Stomach smooth muscle (tissue), 2 donors: ENCODE measurements around the gene NUP42.
"Not testable (repeated sequence)": the region's sequence is repeated elsewhere in the genome, so short reads cannot be mapped to it uniquely, and the experiment has no call there.

Experiments used
- H3K27ac ChIP-seq: one replicate; pipeline ENCODE4 v1.7.0; 2013; ENCODE audit warnings: mild to moderate bottlenecking, low read length, inconsistent platforms
- H3K27me3 ChIP-seq, 2 donors: one replicate each; pipeline ENCODE4 v1.7.0; 2013; ENCODE audit warnings: low read length in 2 of 2; ENCODE audit not compliant: insufficient read depth in 2 of 2, control insufficient read depth in 1 of 2
- H3K36me3 ChIP-seq, 2 donors: one replicate each; pipeline ENCODE4 v1.7.0; 2013; ENCODE audit warnings: low read length in 2 of 2; ENCODE audit not compliant: control insufficient read depth in 2 of 2, insufficient read depth in 2 of 2
- H3K4me1 ChIP-seq: one replicate; pipeline ENCODE4 v1.7.0; 2013; ENCODE audit warnings: low read length; ENCODE audit not compliant: control insufficient read depth, insufficient read depth
- H3K4me3 ChIP-seq, 2 donors: one replicate each; pipeline ENCODE4 v1.7.0; 2013; ENCODE audit warnings: low read length in 2 of 2
- H3K9ac ChIP-seq, 2 donors: one replicate each; pipeline ENCODE4 v1.7.0; 2013; ENCODE audit warnings: low read length in 2 of 2, mild to moderate bottlenecking in 1 of 2
- H3K9me3 ChIP-seq, 2 donors: one replicate each; pipeline ENCODE4 v1.7.0; 2013; ENCODE audit warnings: low read length in 2 of 2; ENCODE audit not compliant: control insufficient read depth in 2 of 2
- donor health status: healthy.
- donor health status: Pancreatic carcinoma.

NUP42 gene

GRCh38 chr7:23168111-23168885, 13.6 kb upstream of the NUP42 start:
- Histone ChIP-seq H3K4me3 (no peak overlapping the region), H3K9ac (no peak overlapping the region), H3K36me3 (peaks cover 4 to 7% of the 10 kb centered on the region in 2 donors), H3K27ac (no peak overlapping the region), H3K4me1 (no peaks in the 10 kb centered on the region), H3K9me3 (no peaks in the 10 kb centered on the region), H3K27me3 (no peaks in the 10 kb centered on the region)

GRCh38 chr7:23175938-23176337, 5.9 kb upstream of the NUP42 start:
- no peaks in the 10 kb centered on the region for H3K4me1 ChIP-seq
- H3K36me3 ChIP-seq, result peaks cover 2 to 4% of the 10 kb centered on the region in 2 donors
- no peak overlapping the region for H3K27ac ChIP-seq
- H3K27me3 ChIP-seq, result no peaks in the 10 kb centered on the region
- no peaks in the 10 kb centered on the region for H3K9me3 ChIP-seq
- H3K4me3 ChIP-seq, result no peak overlapping the region
- H3K9ac ChIP-seq, result no peak overlapping the region

GRCh38 chr7:23183279-23184012, 1.6 kb downstream of the NUP42 start:
- Histone ChIP-seq H3K36me3 (peaks cover 4 to 5% of the 10 kb centered on the region in 2 donors), H3K4me1 (peaks cover 7% of the 10 kb centered on the region), H3K9me3 (no peaks in the 10 kb centered on the region), H3K9ac (peak overlapping the region in 1 of 2 donors; percentile 2), H3K4me3 (peak overlapping the region in 1 of 2 donors; percentile 92), H3K27ac (no peak overlapping the region), H3K27me3 (no peaks in the 10 kb centered on the region)

- Histone ChIP-seq H3K27ac (no peak overlapping the region), H3K9ac (peak overlapping the region in 1 of 2 donors; percentile 2), H3K36me3 (peaks cover 6 to 7% of the 10 kb centered on the region in 2 donors), H3K4me3 (no peak overlapping the region), H3K27me3 (no peaks in the 10 kb centered on the region), H3K9me3 (no peaks in the 10 kb centered on the region), H3K4me1 (peaks cover 7% of the 10 kb centered on the region)
Observed at GRCh38 chr7:23184291-23184690, 2.4 kb downstream of the NUP42 start.

- no peak overlapping the region for H3K9ac ChIP-seq
Observed at GRCh38 chr7:23184709-23185359, 3.0 kb downstream of the NUP42 start.

GRCh38 chr7:23185980-23186379, 4.1 kb downstream of the NUP42 start:
- Histone ChIP-seq H3K4me3 (no peak overlapping the region), H3K9ac (no peak overlapping the region), H3K27ac (no peak overlapping the region), H3K27me3 (no peaks in the 10 kb centered on the region), H3K4me1 (peaks cover 7% of the 10 kb centered on the region), H3K9me3 (no peaks in the 10 kb centered on the region), H3K36me3 (peaks cover 9 to 10% of the 10 kb centered on the region in 2 donors)

More at GRCh38 chr7:23184709-23185359, 3.0 kb downstream of the NUP42 start:
- no peaks in the 10 kb centered on the region for H3K9me3 ChIP-seq
- no peaks in the 10 kb centered on the region for H3K27me3 ChIP-seq
- peaks cover 7% of the 10 kb centered on the region for H3K4me1 ChIP-seq
- no peak overlapping the region for H3K4me3 ChIP-seq
- no peak overlapping the region for H3K27ac ChIP-seq
- peaks cover 7 to 9% of the 10 kb centered on the region in 2 donors for H3K36me3 ChIP-seq

GRCh38 chr7:23191022-23191421, 9.2 kb downstream of the NUP42 start:
- Histone ChIP-seq H3K4me1 (no peaks in the 10 kb centered on the region), H3K36me3 (peaks cover 12 to 17% of the 10 kb centered on the region in 2 donors), H3K9me3 (no peaks in the 10 kb centered on the region), H3K9ac (no peak overlapping the region), H3K4me3 (no peak overlapping the region), H3K27ac (no peak overlapping the region), H3K27me3 (no peaks in the 10 kb centered on the region)

- not testable (repeated sequence) for H3K9ac ChIP-seq, H3K9me3 ChIP-seq, H3K4me3 ChIP-seq, H3K27ac ChIP-seq, H3K27me3 ChIP-seq, H3K4me1 ChIP-seq
- H3K36me3 ChIP-seq, result peaks cover 12% of the 10 kb centered on the region in 2 donors
Observed at GRCh38 chr7:23193650-23194227, 11.9 kb downstream of the NUP42 start.

GRCh38 chr7:23196306-23196705, 14.5 kb downstream of the NUP42 start:
- Histone ChIP-seq H3K36me3 (peaks cover 14 to 20% of the 10 kb centered on the region in 2 donors), H3K4me3 (no peak overlapping the region), H3K27ac (no peak overlapping the region)

GRCh38 chr7:23197745-23198144, 15.9 kb downstream of the NUP42 start:
- H3K27me3 ChIP-seq, H3K9ac ChIP-seq: not testable (repeated sequence)

More at GRCh38 chr7:23196306-23196705, 14.5 kb downstream of the NUP42 start:
- H3K4me1 ChIP-seq, result no peaks in the 10 kb centered on the region
- no peaks in the 10 kb centered on the region for H3K9me3 ChIP-seq
- no peak overlapping the region for H3K9ac ChIP-seq
- no peaks in the 10 kb centered on the region for H3K27me3 ChIP-seq

More at GRCh38 chr7:23197745-23198144, 15.9 kb downstream of the NUP42 start:
- not testable (repeated sequence) for H3K27ac ChIP-seq, H3K9me3 ChIP-seq, H3K4me3 ChIP-seq, H3K4me1 ChIP-seq
- H3K36me3 ChIP-seq, result peaks cover 17% of the 10 kb centered on the region in 2 donors
